Measurements from ENCODE around the gene DELE1.

The DELE1 gene

GRCh38 chr5:141986072-141986471, 62.4 kb downstream of the DELE1 start:
- TF ChIP-seq, protein P1, sequence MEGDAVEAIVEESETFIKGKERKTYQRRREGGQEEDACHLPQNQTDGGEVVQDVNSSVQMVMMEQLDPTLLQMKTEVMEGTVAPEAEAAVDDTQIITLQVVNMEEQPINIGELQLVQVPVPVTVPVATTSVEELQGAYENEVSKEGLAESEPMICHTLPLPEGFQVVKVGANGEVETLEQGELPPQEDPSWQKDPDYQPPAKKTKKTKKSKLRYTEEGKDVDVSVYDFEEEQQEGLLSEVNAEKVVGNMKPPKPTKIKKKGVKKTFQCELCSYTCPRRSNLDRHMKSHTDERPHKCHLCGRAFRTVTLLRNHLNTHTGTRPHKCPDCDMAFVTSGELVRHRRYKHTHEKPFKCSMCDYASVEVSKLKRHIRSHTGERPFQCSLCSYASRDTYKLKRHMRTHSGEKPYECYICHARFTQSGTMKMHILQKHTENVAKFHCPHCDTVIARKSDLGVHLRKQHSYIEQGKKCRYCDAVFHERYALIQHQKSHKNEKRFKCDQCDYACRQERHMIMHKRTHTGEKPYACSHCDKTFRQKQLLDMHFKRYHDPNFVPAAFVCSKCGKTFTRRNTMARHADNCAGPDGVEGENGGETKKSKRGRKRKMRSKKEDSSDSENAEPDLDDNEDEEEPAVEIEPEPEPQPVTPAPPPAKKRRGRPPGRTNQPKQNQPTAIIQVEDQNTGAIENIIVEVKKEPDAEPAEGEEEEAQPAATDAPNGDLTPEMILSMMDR (IDR thresholded peaks at IDR 0.05; ENCODE audit: unreplicated experiment in 3 of 3), result no peak
- Mint-ChIP-seq H3K27ac (no peak overlapping the region), H3K4me1 (no peaks in the 10 kb centered on the region), H3K4me3 (no peak overlapping the region), H3K36me3 (ENCODE audit: low read depth) (peaks cover 63% of the 10 kb centered on the region), H3K27me3 (ENCODE audit: low read depth) (no peaks in the 10 kb centered on the region), H3K9me3 (no peaks in the 10 kb centered on the region)

DNA sequence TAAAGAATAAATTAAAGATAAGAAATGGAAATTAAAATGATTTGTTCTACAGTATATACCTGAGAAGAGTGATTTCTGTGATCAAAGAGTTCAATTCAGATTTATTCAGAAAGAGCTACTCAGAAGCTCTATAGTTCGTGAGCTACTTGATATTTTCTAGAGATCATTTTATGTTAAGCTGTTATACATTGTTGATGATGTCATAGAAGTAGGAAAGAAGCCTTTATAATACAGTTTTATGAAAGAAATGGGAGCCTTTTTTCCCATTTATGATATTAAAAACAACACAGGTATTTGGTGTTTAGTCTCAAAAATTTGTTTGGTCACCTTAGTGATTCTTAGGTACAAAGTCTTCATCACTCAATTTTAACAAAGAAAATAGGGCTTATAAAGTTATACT, 66.0 kb downstream of the DELE1 start:
- no peaks in the 10 kb centered on the region for H3K4me1 Mint-ChIP-seq
- no peak overlapping the region for H3K27ac Mint-ChIP-seq
- TF ChIP-seq, protein P1 (IDR thresholded peaks at IDR 0.05; ENCODE audit: unreplicated experiment in 3 of 3), result no peak
- no peaks in the 10 kb centered on the region for H3K9me3 Mint-ChIP-seq
- H3K36me3 Mint-ChIP-seq (ENCODE audit: low read depth), result peaks cover 56% of the 10 kb centered on the region
- no peak overlapping the region for H3K4me3 Mint-ChIP-seq
- no peaks in the 10 kb centered on the region for H3K27me3 Mint-ChIP-seq (ENCODE audit: low read depth)

Data from nephron (organoid).